Activated CD4-positive, CD25-positive, alpha-beta regulatory T cell (primary cell): ENCODE results near the gene CFAP69.
"Not testable (repeated sequence)": the region's sequence is repeated elsewhere in the genome, so short reads cannot be mapped to it uniquely, and the experiment has no call there.

ENCODE experiments used
- DNase-seq, 4 experiments: peaks; one replicate each; lab custom pipeline; 2025; lab: John Stamatoyannopoulos, UW

CFAP69 gene

DNA sequence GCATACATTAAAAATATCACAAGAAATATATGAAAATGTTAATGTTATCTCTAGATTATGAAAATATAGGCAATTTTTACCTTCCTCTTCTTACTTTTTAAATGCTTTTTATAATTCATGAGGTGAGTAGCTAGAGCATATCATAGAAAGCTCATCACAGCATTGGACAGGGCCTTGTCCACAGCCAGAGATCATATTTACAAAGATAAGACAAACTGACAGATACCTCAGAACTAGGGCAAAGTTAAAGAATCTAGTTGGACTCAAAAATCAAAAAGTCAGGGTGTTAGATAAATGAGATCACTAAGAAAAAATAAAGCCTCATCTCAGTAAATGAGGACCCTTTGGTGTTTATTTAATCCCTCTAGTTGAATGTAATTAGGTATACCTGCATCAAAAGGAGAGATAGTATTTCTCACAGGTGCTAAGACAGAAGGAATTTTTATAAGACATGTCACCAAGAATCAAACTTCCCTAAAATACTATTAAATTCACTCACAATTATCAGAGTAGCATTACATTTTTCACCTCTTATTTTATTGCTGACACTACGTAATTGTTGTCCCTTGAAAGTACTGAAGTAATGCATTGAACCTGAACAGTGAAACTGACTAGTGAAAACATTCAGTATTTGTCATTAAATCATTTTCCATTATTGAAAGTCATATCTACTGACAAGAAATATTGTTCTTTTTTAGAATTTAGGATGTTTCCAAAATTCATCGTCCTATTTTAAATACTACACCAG is 25.6 kb downstream of the CFAP69 start:
- DNase-seq = no peak

GRCh38 chr7:90271753-90272152 is 26.8 kb downstream of the CFAP69 start:
- DNase-seq = no peak

DNA sequence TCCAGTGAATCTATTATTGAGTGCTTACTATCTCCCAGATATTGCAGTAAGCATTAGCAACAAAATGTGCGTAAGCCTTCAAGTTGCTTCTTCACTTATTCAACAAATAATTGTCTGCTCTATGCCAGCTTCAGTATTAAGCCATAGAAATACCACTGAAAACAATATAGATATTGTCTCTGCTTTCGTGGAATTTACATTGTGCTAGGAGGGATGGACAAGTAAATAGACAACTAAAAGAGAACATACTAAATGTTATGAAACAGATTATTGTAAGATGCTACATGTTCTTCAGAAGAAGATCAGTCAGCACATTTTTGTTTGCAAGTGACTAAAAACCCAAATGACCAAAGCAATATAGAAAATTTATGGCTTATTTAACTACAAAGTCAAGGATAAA is 27.3 kb downstream of the CFAP69 start:
- DNase-seq = no peak

DNA sequence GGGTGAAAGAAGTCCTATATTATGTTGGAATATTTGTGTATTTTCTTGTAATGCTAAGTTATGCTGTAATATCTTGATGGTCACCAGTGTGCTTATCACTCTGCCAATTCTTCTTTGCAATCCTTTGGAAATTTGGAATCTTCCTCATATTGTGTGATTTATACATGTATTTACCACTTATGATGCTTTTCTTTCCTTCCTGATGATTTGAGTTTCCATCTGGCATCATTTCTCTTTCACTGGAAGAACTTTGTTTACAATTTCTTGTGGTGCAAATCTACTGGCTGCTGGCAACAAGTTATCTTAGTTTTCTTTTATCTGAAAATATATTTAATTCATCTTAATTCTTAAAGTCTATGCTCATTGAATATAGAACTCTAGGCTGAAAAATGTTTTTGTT is 29.2 kb downstream of the CFAP69 start:
- no peak for DNase-seq

DNA sequence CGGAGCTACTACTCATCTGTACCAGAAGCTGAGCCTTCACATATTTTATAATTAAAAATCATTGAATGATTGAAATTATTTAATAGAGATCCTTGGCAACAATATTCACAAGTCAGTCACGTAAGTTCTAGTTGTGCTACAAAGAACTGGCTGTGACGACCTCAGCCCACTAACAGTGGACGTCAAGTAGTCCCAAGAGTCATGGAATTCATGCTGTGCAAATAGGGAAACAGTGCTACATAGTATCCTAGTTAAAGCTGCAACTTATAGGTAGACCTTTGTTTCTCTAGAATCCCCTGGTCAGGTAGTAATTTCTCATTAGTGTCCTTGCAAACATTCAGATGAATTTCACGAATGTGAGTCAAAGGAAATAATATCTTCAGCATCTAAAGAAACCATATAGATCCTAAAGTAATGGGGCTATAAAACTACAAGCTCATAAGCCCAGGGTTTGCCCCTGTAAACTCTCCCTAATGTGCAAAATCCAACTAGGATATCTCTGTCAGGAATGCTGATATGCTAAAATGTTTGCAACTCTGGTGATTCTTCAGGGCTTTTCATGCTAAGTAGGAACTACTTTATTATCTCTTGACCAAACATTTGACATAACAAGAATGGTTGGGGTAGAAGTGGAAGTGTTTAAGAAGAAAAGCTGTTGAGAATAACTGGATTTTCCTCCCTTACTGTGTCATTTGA is 31.2 kb downstream of the CFAP69 start:
- DNase-seq = no peak

DNA sequence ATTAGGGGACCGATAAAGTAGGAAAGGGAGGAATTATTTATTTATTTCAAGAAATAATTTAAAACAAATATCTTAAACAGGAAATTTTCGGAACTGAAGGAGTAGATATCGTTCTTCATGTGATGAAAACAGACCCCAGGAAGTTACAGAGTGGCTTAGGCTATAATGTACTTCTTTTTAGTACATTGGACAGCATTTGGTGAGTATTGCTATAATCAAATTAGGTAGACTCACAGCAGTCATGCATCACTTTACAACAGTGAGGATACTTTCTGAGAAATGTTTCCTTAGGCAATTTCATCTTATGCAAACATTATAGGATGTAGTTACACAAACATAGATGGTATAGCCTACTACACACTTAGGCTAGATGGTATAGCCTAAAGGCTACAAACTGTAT is 43.2 kb downstream of the CFAP69 start:
- DNase-seq = no peak

DNA sequence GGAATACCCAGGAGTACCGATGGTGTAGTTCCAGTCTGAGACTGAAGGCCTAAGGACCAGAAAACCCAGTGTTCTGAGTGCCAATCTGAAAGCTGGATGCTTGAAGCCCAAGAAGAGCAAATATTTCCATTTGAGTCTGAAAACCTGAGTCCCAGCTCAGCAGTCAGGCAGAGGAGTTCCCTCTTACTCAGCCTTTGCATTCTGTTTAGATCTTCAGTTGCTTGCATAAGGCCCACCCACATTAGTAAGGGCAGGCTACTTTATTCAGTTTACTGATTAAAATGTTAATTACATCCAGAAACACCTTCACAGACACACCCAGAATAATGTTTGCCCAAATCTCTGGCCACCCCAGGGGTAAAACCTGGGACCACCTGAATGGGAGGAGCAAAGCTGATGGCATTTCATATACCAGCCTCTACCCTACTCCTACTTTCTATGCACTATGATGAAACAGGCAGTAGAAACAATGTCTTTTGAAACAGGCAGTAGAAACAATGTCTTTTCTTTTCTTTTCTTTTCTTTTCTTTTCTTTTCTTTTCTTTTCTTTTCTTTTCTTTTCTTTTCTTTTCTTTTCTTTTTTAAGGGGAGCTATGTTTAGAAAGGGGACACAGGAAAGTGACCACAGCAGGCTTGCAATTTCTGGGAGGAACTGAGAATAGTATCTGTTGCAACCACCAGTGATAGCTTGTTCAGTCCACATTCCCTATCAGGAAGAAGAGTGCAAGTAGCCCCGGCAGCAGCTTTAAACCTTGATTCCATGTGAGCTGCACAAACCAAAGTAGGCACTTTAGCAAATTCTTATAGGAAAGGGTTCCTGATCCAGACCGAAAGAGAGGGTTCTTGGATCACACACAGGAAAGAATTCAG is 45.5 kb downstream of the CFAP69 start:
- DNase-seq = no peak

GRCh38 chr7:90298145-90299038 is 53.4 kb downstream of the CFAP69 start:
- DNase-seq = no peak

- DNase-seq = no peak
These were observed 58.3 kb downstream of the CFAP69 start for GRCh38 chr7:90303241-90303640.

- DNase-seq = no peak
These were observed 64.9 kb downstream of the CFAP69 start for GRCh38 chr7:90309872-90310271.

GRCh38 chr7:90311175-90311574 is 66.2 kb downstream of the CFAP69 start:
- DNase-seq = no peak

GRCh38 chr7:90312745-90313144 is 67.8 kb downstream of the CFAP69 start:
- DNase-seq = no peak

- no peak for DNase-seq
These were observed 68.9 kb downstream of the CFAP69 start for GRCh38 chr7:90313907-90314306.

DNA sequence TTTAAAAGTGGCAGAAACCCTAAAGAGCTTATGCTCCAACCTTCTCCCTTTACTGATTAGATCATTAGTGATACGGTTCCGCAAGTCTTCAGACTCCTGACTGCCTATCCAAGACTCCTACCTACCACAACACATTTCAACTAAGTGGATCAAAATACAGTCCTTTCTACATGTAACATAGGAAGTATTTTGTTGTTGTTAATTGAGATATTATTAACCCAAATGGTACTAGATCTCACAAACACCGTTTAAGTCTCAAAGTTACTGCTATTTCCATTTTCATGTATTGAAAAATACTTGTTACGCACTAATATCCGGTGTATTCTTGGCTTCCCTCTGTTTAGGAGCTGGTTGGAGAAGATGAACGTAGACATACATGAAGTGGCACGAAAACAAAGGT is 75.0 kb downstream of the CFAP69 start:
- DNase-seq = no peak

- no peak for DNase-seq
These were observed 75.4 kb downstream of the CFAP69 start for GRCh38 chr7:90320418-90320800.

GRCh38 chr7:90320801-90321494 is 76.0 kb downstream of the CFAP69 start, which contains the start of gene FAM237B:
FAM237B (minus strand) TSS chr7:90321304; CDS start chr7:90319748, 1,556 bp downstream.
- DNase-seq = no peak

GRCh38 chr7:90322837-90323236 is 77.9 kb downstream of the CFAP69 start:
- DNase-seq = no peak

GRCh38 chr7:90326500-90326899 is 81.5 kb downstream of the CFAP69 start:
- no peak for DNase-seq

GRCh38 chr7:90334193-90334843 is 89.3 kb downstream of the CFAP69 start:
- no peak for DNase-seq

DNA sequence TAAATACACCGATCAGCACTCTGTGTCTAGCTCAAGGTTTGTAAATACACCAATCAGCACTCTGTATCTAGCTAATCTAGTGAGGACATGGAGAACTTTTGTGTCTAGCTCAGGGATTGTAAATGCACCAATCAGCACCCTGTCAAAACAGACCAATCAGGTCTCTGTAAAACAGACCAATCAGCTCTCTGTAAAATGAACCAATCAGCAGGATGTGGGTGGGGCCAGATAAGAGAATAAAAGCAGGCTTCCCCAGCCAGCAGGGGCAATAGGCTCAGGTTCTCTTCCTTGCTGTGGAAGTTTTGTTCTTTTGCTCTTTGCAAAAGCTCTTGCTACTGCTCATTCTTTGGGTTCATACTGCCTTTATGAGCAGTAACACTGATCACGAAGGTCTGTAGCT is 90.0 kb downstream of the CFAP69 start:
- DNase-seq = not testable (repeated sequence)
